C4-2B (cell line): ENCODE data around the gene UNCX.

Experiments
- H3K27ac ChIP-seq: fragments of 450-650 bp; 2 replicates; pipeline ENCODE4 v1.5.1; 2017
- ZFX ChIP-seq: fragments of 450-650 bp; IDR thresholded peaks from 2 replicates; pipeline ENCODE4 v1.6.1; 2017
- TF ChIP-seq, protein P1 (sequence below): fragments of 450-650 bp; conservative IDR thresholded peaks from 2 replicates; pipeline ENCODE4 v1.5.1; 2017; ENCODE audit warnings: mild to moderate bottlenecking

Gene UNCX

DNA sequence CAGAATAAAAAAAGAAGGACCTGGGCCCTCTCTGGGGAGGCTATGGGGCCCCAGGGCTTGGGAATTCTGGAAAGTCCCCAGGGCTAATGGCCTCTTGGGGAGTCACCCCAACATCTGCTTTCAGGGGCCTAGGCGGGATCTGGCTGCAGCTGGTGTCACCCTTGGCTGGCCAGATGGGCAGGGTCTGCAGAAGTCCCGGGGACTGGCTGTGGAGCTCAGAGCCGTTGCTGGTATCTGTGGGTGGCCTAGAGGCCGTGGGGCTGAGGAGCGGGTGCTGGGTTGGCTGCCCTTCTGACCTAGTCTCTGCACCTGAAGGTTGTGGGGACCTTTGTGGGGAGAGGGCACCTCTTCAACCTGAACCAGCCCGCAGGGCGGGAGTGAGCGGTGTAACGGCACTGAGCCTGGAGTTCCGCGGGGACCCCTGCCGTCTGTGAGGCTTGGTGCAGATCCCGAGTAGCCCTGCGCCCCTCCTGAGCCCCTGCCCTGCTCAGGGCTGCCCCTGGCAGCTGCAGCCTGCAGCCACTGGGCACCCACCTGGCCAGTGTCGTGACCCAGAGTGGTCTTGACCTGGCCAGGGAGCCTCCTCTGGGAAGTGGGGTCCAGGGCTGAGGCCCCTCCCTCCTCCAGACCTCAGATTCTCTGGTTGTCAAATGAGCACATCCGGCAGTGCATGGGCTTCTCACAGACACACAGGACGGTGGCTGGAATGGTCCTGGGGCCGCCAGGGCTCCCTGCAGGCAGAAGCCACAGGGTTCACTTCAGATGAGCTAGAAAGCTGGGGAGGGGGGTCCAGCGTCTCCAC, 51.5 kb downstream of the UNCX start:
- TF ChIP-seq, protein P1, sequence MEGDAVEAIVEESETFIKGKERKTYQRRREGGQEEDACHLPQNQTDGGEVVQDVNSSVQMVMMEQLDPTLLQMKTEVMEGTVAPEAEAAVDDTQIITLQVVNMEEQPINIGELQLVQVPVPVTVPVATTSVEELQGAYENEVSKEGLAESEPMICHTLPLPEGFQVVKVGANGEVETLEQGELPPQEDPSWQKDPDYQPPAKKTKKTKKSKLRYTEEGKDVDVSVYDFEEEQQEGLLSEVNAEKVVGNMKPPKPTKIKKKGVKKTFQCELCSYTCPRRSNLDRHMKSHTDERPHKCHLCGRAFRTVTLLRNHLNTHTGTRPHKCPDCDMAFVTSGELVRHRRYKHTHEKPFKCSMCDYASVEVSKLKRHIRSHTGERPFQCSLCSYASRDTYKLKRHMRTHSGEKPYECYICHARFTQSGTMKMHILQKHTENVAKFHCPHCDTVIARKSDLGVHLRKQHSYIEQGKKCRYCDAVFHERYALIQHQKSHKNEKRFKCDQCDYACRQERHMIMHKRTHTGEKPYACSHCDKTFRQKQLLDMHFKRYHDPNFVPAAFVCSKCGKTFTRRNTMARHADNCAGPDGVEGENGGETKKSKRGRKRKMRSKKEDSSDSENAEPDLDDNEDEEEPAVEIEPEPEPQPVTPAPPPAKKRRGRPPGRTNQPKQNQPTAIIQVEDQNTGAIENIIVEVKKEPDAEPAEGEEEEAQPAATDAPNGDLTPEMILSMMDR = no peak
- TF ChIP-seq ZFX = no peak
- H3K27ac ChIP-seq = no peak overlapping the region

DNA sequence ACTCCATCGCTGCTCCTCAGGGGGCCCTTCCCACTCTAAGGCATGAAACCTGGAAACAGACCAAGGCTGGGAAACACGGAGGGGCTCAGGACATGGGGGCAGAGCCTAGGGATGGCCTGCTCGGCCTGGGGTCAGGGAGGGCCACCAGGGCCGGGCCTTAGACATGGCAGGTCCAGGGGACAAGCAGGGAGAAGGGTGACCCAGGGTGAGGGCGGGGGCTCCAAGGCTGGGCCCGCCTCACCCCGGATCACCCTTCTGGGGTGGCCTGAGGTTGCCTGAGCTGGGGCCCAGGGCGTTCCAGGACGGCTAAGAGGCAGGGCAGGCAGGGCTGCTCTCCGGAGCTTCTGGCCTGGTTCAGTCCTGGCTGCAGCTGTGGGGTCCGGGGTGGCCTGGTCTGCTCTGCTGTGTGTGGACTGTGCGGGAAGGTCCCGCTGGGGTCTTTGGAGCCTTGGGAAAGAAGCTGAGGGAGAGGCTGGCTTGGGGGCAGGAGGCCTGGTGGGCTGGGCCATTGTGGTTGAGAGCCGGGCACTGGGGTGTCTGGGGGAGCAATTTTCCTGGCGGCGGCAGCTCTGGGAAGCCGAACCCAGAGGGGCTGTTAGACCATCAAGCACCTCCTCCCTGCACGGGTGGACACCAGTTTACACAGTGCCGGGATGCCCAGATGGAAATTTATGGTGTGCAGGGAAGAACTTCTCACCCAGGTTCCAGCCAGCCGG, 52.2 kb downstream of the UNCX start:
- H3K27ac ChIP-seq = no peak overlapping the region
- TF ChIP-seq, protein P1 = no peak
- TF ChIP-seq ZFX = no peak

DNA sequence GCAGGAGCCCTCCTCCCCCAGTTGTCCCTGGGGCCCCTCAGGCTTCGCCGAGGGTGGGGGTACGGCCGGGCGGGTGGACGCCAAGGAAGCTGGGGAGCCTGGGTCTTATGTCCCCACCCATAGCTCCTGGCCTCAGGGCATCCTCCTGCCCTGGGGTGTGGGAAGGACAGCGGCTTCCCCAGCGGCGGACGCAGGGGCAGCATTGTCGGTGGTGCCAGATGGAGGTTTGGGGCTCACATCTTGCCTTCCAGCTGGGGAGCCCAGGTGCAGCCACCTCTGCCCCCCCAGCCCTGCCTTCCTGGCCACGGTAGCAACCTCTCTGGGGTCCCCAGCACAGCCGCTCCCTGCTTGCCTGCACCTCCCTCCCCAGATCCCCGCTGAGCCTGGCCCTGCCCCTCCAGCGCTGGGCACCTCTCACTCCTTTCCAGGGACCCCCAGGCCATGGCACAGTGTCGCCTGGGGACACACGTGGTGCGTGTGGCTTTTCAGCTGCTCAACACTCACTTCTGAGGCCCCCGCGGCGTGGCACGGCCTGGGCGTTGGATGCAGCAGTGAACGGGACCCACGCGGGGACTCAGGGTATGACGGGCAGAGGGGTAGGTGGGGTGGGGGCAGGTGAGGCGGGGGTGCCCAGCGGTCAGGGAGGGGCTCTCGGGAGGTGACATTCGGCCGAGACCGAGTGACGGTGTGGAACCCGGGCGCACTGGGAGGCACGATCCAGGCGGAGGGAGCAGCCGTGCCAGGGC, 53.1 kb downstream of the UNCX start:
- no peak overlapping the region for H3K27ac ChIP-seq
- no peak for TF ChIP-seq ZFX
- TF ChIP-seq, protein P1 = no peak
